Chondrocyte (in vitro differentiated cells): Measurements from ENCODE around the gene DNAJC1. TPM values are rescaled to one million over a fixed set of nuclear protein-coding genes. Genes with fewer than 3 reads are reported as not detected.

ENCODE experiments used
- DNase-seq: peaks from one replicate; pipeline ENCODE4 v3.0.0; 2021; ENCODE audit warnings: mixed read lengths, low spot score
- H3K27ac Mint-ChIP-seq: one replicate; pipeline ENCODE4 v1.8.0; 2021; ENCODE audit warnings: mild to moderate bottlenecking, moderate library complexity, mixed read lengths; ENCODE audit not compliant: unreplicated experiment
- H3K27me3 Mint-ChIP-seq: 2 replicates; pipeline ENCODE4 v1.8.0; 2021; ENCODE audit warnings: low read depth, mixed read lengths
- H3K36me3 Mint-ChIP-seq: 2 replicates; pipeline ENCODE4 v1.8.0; 2021; ENCODE audit warnings: low read depth, mixed read lengths
- H3K4me1 Mint-ChIP-seq: 2 replicates; pipeline ENCODE4 v1.8.0; 2021; ENCODE audit warnings: low read depth, mild to moderate bottlenecking, mixed read lengths
- H3K4me3 Mint-ChIP-seq: one replicate; pipeline ENCODE4 v1.8.0; 2021; ENCODE audit warnings: mild to moderate bottlenecking, moderate library complexity, mixed read lengths; ENCODE audit not compliant: unreplicated experiment
- H3K9me3 Mint-ChIP-seq: 2 replicates; pipeline ENCODE4 v1.8.0; 2021; ENCODE audit warnings: low read depth, mixed read lengths
- total RNA-seq: library from RNA; stranded (reverse); gene quantifications from 3 replicates; pipeline ENCODE4 v1.2.1, GENCODE V29; 2021
- TF ChIP-seq, protein P1 (sequence below): fragments of 200-600 bp; sonication (generic); IDR thresholded peaks from 2 replicates; pipeline ENCODE4 v1.5.0; 2021; ENCODE audit warnings: antibody characterized with exemption, mild to moderate bottlenecking, moderate library complexity

DNAJC1 gene
- total RNA-seq, 1 donor from 2014 or later, result 45.1 TPM

- H3K27me3 Mint-ChIP-seq, result no peaks in the 10 kb centered on the region
- no peak for DNase-seq
- peaks cover 2% of the 10 kb centered on the region for H3K4me1 Mint-ChIP-seq
- TF ChIP-seq, protein P1, sequence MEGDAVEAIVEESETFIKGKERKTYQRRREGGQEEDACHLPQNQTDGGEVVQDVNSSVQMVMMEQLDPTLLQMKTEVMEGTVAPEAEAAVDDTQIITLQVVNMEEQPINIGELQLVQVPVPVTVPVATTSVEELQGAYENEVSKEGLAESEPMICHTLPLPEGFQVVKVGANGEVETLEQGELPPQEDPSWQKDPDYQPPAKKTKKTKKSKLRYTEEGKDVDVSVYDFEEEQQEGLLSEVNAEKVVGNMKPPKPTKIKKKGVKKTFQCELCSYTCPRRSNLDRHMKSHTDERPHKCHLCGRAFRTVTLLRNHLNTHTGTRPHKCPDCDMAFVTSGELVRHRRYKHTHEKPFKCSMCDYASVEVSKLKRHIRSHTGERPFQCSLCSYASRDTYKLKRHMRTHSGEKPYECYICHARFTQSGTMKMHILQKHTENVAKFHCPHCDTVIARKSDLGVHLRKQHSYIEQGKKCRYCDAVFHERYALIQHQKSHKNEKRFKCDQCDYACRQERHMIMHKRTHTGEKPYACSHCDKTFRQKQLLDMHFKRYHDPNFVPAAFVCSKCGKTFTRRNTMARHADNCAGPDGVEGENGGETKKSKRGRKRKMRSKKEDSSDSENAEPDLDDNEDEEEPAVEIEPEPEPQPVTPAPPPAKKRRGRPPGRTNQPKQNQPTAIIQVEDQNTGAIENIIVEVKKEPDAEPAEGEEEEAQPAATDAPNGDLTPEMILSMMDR, result no peak
- H3K4me3 Mint-ChIP-seq, result no peak overlapping the region
- peaks cover 13% of the 10 kb centered on the region for H3K9me3 Mint-ChIP-seq
- no peak overlapping the region for H3K27ac Mint-ChIP-seq
- H3K36me3 Mint-ChIP-seq, result peaks cover 2% of the 10 kb centered on the region
Observed at GRCh38 chr10:21961847-21962246, 41.7 kb downstream of the DNAJC1 start.

- H3K27ac Mint-ChIP-seq, result no peak overlapping the region
- TF ChIP-seq, protein P1, result peak; percentile 25
- peaks cover 2% of the 10 kb centered on the region for H3K4me1 Mint-ChIP-seq
- no peaks in the 10 kb centered on the region for H3K27me3 Mint-ChIP-seq
- no peak overlapping the region for H3K4me3 Mint-ChIP-seq
- peaks cover 5% of the 10 kb centered on the region for H3K9me3 Mint-ChIP-seq
- no peak for DNase-seq
- H3K36me3 Mint-ChIP-seq, result peaks cover 2% of the 10 kb centered on the region
Observed at GRCh38 chr10:21959998-21960397, 43.5 kb downstream of the DNAJC1 start.

DNA sequence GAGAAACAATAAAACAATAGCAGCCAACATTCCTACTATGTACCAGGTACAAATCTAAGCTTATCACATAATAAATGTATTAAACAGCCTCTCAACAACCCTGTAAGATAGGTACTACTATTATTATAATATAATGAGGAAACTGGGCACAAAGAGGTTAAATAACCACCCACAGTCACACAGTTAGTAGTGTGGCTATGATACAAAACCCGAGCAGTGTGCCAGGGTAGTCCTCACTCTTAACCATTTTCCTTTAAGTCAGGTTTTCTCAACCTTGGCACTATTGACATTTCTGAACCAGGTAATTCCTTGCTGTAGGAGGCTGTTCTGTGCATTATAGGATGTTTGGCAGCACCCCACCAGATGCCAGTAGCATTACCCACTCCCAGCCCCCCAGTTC, 48.8 kb downstream of the DNAJC1 start:
- TF ChIP-seq, protein P1, result no peak
- DNase-seq, result no peak
- no peak overlapping the region for H3K4me3 Mint-ChIP-seq
- H3K36me3 Mint-ChIP-seq, result no peaks in the 10 kb centered on the region
- no peak overlapping the region for H3K27ac Mint-ChIP-seq
- no peaks in the 10 kb centered on the region for H3K27me3 Mint-ChIP-seq
- peaks cover under 1% of the 10 kb centered on the region for H3K4me1 Mint-ChIP-seq
- no peaks in the 10 kb centered on the region for H3K9me3 Mint-ChIP-seq

- Mint-ChIP-seq H3K27ac (no peak overlapping the region), H3K27me3 (no peaks in the 10 kb centered on the region), H3K4me3 (no peak overlapping the region), H3K9me3 (no peaks in the 10 kb centered on the region), H3K4me1 (no peaks in the 10 kb centered on the region), H3K36me3 (no peaks in the 10 kb centered on the region)
- DNase-seq, result no peak
- TF ChIP-seq, protein P1, result no peak
Observed at GRCh38 chr10:21954132-21954531, 49.4 kb downstream of the DNAJC1 start.

DNA sequence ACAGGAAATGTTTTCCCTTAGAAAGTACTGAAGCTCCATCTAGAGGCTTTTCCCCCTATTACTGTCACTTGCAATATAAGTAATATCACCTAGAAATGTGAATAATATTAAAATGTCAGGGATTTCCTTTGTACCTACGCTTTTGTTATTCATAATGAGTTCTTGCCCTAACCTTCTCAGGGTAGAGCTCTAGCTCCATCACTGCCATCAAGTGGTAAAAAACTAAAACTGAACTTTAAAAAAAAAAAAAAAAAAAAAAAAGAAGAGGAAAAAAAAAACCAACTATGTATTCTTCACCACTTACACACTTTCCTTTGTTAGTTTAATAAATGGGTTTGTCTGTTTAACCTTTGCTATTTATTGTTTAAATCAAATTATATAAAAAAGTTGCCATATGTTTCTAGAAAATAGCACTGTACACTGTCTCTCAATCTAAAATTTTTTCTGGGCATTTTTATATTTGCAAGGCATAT, 49.9 kb downstream of the DNAJC1 start:
- H3K27ac Mint-ChIP-seq, result no peak overlapping the region
- no peaks in the 10 kb centered on the region for H3K9me3 Mint-ChIP-seq
- H3K4me3 Mint-ChIP-seq, result no peak overlapping the region
- H3K27me3 Mint-ChIP-seq, result no peaks in the 10 kb centered on the region
- TF ChIP-seq, protein P1, result peak; percentile 83
- H3K36me3 Mint-ChIP-seq, result no peaks in the 10 kb centered on the region
- no peak for DNase-seq
- H3K4me1 Mint-ChIP-seq, result no peaks in the 10 kb centered on the region
